GM21737 (cell line): ENCODE data around the gene RSRC1.
"Not testable (repeated sequence)": the region's sequence is repeated elsewhere in the genome, so short reads cannot be mapped to it uniquely, and the experiment has no call there.

Source experiments
- ATAC-seq: cut with Tn5 transposase; IDR thresholded peaks from one replicate; pipeline ENCODE4 v1.9.1; 2021; ENCODE audit warnings: mild to moderate bottlenecking, moderate library complexity; ENCODE audit not compliant: unreplicated experiment

RSRC1 gene

DNA sequence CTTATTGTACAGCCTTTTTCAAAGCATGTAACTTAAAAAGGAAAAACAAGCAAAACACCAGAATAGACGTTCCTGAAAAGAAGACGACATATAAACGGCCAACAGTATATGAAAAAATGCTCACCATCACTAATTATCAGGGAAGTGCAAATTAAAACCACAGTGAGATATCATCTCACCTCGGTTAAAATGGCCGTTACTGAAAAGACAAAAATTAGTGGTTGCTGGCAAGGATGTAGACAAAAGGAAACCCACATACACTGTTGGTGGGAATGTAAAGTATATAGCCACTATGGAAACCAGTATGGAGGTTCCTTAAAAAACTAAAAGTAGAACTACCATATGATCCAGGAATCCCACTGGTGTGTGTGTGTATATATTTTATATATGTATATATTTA lies 396.6 kb downstream of the RSRC1 start:
- ATAC-seq, result no peak

DNA sequence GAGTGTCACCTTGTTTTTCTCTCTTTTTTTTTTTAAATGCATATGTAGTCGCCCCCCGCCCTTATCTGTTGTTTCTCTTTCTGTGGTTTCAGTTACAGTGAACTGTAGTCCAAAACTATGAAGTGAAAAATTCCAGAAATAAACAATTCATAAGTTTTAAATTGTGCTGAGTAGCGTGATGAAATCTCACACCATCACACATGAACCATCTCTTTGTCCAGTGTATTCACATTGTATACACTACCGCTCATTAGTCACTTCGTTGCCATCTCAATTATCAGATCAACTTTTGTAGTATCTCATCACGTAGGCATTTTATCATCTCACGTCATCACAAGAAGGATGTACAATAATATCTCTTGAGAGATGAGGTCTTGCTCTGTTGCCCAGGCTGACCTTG lies 398.6 kb downstream of the RSRC1 start:
- no peak for ATAC-seq

DNA sequence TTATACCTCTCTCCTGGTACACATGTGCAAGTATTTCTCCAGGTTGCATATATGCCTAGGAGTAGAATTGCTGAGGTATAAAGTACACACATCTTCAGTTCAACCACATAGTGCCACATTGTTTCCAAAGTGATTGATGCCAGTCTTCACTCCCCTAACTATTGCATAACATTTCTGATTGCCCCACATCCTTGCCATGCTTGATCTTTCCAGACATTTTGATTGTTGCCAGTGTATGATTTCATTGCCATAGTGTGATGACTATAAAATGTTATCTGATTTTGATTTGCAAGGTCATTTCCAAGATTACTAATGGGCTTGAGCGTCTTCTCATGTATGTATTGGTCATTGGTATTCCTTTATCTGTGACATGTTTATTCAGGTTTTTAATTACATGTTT lies 400.0 kb downstream of the RSRC1 start:
- no peak for ATAC-seq

DNA sequence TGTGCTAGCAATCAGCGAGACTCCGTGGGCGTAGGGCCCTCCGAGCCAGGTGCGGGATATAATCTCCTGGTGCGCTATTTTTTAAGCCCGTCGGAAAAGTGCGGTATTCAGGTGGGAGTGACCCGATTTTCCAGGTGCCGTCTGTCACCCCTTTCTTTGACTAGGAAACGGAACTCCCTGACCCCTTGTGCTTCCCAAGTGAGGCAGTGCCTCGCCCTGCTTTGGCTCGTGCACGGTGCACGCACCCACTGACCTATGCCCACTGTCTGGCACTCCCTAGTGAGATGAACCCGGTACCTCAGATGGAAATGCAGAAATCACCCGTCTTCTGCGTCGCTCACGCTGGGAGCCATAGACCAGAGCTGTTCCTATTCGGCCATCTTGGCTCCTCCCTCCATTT lies 406.8 kb downstream of the RSRC1 start:
- ATAC-seq, result not testable (repeated sequence)

DNA sequence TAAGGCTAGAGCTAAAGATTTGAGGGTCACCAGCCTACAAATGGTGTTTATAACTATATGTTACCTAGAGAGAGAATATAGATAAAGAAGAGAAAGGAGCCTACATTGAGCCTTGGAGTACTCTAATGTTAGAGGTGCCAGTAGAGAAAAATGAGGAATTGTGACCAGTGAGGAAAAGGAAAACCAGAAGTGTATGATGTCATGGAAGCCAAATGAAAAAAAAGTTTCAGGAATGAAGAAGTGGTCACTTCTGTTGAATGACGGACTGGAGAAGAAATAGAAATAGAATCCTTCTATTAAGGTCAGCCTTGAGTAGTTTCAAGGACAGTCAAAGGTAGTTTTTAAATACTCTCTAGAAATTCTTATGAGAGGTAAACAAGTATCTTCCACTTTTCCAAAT lies 409.9 kb downstream of the RSRC1 start:
- ATAC-seq, result no peak

DNA sequence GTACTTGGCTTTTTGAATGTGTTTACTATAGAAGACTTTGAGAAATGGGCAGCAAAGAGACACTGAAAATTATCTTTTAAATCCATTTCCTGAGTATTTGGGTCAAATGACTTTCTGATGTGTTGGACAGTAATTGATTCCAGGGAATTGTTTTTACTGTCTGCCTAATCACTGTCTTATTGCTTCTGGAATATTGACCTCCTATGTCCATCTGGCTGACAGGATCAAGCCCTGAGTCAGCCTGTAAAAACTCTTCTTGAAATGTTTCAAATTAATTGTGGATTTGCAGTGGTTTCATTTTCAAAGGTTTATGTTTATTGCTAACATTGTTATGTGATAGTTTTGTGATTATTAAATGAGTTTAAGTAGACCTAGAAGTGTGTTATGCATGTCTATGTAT lies 410.5 kb downstream of the RSRC1 start:
- ATAC-seq, result no peak

DNA sequence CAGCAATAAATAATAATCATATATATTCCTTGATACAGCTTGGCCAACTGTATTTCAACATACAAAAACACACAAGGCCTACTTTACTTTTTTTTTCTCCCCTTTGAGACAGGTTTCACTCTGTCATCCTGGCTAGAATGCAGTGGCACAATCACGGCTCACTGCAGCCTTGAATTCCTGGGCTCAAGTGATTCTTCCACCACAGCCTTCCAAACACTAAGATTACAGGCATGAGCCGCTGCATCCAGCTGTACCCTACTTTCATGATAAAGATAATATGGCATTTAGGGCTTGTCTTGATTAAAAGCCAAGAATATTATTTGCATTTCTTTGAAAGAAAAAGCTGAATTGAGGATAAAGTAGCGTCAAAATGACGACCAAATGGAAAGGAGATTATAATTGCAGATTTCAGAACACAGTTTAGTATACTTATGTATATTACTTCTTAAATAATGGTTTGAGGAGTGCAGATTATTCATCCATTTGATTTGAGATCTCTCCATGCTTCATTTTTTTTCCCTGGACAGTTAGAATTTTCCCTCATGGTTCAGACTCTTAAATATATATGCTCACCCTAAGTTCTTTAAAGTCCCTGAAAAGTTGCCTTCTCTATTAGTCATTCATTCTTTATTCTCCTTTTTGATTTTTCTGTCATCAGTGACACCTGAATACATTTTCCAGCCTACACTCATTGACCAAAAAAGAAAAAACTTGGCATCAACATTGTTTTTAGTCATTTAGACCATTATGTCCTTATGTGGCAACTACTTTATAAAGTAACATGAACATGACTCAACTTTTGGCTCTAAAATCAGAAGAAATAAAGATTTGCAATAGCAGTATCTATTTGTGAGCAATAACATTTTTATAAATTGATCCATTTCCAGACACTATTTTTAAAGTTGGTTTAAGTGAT lies 412.6 kb downstream of the RSRC1 start:
- ATAC-seq, result no peak

DNA sequence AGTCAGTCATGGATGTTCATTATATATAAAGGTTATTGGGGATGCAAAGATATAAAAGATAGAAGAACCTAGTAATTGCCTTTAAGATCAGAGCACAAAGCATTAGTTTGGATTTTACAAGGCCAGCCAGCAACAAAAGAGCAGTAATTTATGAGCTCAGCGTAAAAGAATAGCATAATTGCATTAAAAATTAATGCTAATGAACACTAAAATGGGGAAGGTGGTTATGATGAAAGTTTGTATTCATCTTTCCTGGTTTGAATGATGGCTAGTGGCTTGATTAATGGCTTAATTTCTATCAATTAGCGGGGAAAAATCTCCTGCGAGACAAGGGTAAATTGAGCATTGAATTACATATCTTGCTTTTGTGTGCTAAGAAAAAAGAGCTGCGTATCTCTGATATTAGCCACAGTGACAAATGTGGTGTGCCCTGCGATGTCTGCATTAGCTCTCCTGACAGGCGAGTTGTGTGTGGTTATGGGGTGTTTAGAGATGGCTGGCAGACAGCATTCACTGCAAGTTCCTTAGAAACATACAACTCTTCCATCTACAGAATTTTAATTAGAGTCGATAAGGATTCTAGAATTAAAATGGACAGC lies 418.3 kb downstream of the RSRC1 start:
- ATAC-seq, result no peak

DNA sequence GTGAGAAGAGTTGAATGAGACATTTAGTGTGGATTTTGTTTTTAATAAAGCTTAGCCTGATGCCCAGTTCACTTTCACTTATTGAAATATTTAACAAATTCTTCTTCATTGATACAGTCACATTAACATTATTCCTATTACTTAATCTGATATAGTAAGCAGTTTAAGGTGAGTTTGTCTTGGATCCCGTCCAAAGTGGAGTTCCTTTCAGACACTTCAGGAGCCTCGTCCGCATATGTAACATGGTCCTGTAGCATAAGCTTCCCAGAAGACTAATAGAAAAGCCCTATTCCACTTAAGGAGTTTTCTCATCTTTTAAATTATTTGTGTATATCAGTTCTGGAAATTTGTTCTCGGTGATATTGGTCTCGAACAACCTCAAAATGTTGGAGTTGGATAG lies 421.4 kb downstream of the RSRC1 start:
- ATAC-seq, result no peak

DNA sequence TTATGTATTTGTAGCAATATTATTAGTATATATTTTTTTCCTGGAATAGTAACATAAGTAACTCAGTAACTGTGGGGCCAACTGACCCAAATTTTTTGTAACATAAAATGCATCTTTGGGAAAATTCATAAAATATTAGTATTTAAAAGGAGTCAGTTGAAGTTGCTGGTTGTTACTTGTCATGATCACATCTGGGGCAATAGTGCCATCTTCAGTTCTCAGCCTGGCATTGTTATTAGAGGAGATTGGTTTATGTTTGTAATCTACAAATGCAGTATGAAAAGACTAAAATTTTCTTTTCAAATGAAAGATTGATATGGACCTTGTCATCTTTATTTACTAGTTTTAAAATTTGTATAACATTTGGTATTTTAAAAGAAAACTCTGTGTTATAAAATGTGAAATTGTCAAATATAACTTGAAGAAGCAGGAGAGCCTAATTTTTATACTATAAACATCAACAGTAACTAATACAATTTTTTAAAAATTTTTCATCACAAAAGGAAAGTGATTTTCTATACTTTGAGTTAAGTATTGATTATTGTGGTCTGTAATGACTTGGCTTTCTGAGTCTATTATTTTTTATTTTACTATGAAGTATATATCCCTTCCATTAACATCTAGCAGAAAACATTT lies 422.3 kb downstream of the RSRC1 start:
- ATAC-seq, result no peak

DNA sequence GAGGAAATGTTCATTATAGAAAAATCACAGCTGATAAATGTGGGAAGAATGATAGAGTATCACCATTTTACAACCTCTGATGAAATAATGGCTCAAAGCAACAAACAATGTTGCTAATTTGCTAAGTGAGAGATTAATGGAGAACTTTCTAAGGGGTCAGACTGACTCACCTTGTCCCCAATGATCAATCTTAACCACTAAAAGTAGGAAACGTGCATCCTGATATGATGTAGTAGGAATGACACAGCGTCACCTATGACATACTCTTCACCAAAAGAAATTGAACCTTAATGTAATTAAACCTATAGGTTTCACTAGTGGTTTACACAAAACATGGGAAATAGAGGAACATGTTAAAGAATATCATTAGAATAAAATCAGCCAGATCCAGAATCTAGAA lies 426.0 kb downstream of the RSRC1 start:
- no peak for ATAC-seq

DNA sequence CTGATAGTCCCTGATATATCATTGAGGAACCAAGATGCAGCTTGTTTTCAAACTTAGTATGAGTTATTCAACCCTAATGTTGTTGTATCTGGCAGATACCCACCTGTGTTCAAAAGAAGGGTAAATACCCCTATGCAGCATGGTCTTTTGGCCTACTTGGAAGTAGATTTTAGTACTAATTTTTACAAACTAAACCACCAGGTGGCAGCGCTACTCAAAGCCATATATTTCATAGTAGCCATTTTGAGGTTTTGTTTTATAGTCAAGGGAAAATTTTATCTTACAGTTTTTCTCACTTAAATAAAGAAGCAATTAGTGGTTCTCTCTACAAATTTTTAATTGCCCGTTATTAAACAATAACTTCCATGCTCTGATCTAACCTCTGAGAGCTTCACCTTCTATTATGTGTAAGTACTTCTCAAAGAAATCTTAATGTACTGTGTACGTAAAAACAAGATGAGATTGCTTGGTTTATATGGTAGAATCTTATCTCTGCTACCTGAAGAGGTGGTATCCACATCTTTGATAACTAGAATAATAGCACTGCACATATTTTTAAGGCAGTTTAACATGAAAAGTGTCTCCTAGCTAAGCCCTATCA lies 429.6 kb downstream of the RSRC1 start:
- no peak for ATAC-seq

DNA sequence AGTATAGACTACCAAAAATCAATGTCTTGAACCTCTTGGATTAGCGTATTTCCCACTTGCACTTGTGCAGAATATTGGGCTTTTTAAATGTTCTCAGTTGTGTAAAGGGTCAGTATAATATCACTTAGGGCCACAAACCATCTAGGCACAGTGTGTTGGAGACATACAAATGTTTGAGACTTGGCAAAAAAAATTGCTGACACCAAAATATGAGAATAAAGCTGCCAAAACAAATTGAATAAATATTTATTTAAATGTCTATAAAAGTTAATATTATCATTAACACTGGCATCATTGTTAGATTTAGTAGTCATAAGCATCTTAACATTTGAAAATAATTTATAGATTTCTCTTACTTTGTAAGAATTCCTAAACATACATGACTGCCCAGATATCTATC lies 430.2 kb downstream of the RSRC1 start:
- no peak for ATAC-seq

DNA sequence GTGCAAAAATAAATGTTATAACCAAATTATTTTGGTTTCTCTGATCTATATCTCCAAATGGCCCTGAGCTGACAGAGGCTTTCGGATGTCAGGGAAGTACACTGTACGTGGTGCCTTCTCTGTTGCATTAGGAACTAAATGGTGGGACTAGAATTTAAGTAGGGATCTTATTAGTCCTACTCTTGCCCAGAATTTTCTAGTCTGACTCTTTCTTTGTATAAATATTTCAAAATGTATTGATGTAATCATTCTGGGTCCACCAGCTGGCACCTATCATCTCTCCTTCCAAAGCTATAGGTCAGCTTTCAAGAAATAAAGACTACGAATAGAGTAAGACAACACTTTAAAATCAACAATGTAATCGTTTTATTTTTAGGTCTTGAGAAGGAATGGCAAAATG lies 438.8 kb downstream of the RSRC1 start:
- ATAC-seq, result no peak

DNA sequence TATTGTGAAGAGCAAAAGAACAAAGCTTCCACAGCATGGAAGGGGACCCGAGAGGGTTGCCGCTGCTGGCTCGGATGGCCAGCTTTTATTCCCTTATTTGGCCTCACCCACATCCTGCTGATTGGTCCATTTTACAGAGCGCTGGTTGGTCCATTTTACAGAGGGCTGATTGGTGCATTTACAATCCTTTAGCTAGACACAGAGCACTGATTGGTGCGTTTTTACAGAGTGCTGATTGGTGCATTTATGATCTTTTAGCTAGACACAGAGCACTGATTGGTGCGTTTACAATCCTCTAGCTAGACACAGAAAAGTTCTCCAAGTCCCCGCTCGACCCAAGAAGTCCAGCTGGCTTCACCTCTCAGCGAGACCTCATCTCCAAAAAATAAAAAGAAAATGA lies 440.0 kb downstream of the RSRC1 start:
- not testable (repeated sequence) for ATAC-seq

DNA sequence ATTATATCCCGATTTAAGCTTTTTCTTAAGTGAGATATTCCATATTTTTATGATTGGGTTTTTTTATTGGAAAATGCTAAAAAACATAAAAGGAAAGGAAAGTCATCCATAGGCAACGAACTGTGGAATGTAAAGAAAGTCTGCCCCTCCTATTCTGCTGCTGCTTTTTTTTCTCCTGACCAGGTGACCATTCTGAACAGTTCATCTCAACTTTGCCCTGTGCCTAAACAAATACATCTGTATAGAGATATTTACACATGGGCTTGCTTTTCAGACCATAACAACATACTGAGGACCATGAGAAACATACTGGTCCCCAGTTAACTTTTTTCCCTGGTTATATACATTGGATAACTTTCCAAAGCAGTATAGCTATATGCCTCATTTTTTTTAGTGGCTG lies 442.2 kb downstream of the RSRC1 start:
- no peak for ATAC-seq

DNA sequence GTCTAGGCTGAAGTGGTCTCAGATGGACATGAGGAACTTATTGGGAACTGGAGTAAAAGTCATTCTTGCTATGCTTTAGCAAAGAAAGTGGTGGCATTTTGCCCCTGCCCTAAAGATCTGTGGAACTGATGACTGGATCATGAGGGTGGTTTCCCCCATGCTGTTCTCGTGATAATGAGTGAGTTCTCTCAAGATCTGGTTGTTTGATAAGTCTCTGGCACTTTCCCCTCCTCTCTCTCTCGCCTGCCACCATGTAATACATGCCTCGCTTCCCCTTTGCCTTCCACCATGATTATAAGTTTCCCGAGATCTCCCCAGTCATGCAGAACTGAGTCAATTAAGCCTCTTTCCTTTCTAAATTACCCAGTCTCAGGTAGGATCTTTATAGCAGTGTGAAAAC lies 449.6 kb downstream of the RSRC1 start:
- no peak for ATAC-seq

DNA sequence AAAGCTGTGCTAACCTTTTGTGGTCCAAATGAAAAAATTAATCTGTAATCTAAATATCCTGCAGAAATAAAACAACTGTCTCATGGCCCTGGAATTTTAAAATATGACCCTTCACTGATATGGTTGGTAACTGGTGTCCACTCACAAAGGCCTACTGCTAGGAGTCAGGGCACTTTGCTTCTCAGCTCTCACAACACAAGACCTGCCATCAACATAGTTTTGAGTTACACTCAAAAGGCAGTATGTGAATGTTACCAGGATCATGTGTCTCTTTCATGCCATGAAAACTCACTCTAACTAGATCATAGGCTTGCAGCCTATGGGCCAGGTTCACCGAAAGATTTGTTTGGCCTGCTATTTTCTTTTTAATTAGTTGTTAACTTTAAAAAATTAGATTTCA lies 451.1 kb downstream of the RSRC1 start:
- ATAC-seq, result no peak

DNA sequence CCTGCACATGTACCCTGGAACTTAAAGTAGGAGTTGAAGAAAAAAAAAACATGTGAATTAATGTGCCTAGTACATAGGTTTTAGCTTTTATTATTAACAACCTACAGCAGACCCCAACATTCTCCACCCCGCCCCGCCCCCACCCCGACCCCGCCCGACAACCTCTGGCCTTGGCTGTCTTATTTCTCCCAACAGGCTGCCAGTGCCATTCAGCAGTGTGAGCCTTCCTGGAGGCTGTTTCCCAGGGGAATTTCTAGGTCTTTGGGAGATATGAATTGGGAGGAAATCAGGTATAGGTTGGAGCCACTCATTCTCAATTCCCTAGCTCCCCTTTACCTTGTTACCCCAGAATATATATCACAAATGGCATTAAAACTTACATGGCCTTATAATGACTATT lies 452.8 kb downstream of the RSRC1 start:
- ATAC-seq, result no peak

DNA sequence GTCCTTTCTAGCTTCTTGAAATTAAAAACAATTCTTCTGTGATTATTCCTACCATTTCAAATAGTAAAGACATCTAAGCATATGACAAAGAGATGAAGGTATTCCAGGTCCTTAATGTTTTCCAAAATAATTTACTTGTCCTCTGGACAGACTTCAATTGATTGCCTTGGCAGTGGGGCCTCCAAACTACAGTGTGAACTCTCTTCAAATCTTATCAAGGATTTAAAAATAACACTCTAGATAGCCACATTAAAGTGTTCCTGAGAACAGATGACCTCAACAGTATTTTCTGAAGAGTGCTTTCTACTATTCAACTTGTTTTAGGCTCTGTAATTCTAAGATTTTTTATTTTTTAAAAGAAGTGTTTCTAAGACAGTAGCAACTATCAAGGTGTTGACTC lies 453.2 kb downstream of the RSRC1 start:
- ATAC-seq, result no peak

DNA sequence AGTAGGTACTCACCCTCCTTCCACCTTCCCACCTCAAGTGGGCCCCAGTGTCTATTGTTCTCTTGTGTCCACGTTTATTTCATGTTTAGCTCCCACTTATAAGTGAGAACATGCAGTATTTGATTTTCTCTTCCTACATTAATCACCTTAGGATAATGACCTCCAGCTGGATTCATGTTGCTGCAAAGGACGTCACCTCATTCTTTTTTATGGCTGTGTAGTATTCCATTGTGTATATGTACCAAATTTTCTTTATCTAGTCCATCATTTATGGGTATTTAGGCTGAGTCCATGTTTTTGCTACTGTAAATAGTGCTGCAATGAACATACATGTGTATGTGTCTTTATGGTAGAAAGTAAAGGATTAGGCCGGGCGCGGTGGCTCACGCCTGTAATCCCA lies 455.2 kb downstream of the RSRC1 start:
- ATAC-seq, result no peak

DNA sequence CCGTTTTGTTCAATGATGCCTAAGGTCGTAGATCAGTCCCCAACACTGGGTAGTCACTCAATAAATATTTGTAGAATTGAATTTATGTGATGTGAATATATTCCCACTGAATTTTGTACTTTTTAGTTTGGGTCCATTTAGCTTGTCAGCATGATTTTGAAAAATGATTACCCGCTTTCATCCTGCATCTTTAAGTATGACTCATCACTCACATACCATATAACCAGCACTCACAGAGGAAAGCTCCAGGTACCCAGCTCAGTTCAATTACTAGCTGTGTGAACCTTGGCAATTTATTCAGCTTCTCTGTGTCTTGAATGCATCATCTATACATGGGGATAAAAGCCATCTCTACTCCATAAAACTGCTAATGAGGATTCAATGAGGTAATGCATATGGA lies 458.9 kb downstream of the RSRC1 start:
- no peak for ATAC-seq
